AG09319 (cell line): ENCODE results near the gene RHOT1.
"Not testable (repeated sequence)": the region's sequence is repeated elsewhere in the genome, so short reads cannot be mapped to it uniquely, and the experiment has no call there.

ENCODE experiments used
- DNase-seq: peaks from one replicate; pipeline ENCODE4 v3.0.0-alpha.2; 2010; ENCODE audit warnings: low read depth; ENCODE audit errors: extremely low read depth
- TF ChIP-seq, protein P1 (sequence below): IDR thresholded peaks from 2 replicates; pipeline ENCODE4 v1.5.1; 2011; ENCODE audit warnings: low read depth, mild to moderate bottlenecking, inconsistent platforms, low read length, moderate library complexity

The RHOT1 gene

GRCh38 chr17:32161506-32162365, 19.4 kb downstream of the RHOT1 start:
- DNase-seq, result no peak
- TF ChIP-seq, protein P1, sequence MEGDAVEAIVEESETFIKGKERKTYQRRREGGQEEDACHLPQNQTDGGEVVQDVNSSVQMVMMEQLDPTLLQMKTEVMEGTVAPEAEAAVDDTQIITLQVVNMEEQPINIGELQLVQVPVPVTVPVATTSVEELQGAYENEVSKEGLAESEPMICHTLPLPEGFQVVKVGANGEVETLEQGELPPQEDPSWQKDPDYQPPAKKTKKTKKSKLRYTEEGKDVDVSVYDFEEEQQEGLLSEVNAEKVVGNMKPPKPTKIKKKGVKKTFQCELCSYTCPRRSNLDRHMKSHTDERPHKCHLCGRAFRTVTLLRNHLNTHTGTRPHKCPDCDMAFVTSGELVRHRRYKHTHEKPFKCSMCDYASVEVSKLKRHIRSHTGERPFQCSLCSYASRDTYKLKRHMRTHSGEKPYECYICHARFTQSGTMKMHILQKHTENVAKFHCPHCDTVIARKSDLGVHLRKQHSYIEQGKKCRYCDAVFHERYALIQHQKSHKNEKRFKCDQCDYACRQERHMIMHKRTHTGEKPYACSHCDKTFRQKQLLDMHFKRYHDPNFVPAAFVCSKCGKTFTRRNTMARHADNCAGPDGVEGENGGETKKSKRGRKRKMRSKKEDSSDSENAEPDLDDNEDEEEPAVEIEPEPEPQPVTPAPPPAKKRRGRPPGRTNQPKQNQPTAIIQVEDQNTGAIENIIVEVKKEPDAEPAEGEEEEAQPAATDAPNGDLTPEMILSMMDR, result no peak

- TF ChIP-seq, protein P1, result no peak
- no peak for DNase-seq
Observed at GRCh38 chr17:32174889-32175288, 32.6 kb downstream of the RHOT1 start.

DNA sequence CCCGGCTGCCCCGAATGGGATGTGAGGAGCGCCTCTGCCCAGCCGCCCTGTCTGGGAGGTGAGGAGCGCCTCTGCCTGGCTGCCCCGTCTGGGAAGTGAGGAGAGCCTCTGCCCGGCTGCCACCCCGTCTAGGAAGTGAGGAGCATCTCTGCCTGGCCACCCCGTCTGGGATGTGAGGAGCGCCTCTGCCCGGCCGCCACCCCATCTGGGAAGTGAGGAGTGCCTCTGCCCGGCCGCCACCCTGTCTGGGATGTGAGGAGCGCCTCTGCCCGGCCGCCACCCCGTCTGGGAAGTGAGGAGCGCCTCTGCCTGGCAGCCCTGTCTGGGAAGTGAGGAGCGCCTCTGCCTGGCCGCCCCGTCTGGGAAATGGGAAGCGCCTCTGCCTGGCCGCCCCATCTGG, 36.4 kb downstream of the RHOT1 start:
- not testable (repeated sequence) for DNase-seq

- not testable (repeated sequence) for DNase-seq
Observed at GRCh38 chr17:32179103-32179502, 36.8 kb downstream of the RHOT1 start.

DNA sequence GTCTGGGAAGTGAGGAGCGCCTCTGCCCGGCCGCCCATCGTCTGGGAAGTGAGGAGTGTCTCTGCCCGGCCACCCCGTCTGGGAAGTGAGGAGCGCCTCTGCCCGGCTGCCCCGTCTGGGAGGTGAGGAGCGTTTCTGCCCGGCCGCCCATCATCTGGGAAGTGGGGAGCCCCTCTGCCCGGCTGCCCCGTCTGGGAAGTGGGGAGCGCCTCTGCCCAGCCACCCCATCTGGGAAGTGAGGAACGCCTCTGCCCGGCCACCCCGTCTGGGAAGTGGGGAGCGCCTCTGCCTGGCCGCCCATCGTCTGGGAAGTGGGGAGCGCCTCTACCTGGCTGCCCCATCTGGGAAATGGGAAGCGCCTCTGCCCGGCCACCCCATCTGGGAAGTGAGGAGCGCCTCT, 37.2 kb downstream of the RHOT1 start:
- not testable (repeated sequence) for DNase-seq

DNA sequence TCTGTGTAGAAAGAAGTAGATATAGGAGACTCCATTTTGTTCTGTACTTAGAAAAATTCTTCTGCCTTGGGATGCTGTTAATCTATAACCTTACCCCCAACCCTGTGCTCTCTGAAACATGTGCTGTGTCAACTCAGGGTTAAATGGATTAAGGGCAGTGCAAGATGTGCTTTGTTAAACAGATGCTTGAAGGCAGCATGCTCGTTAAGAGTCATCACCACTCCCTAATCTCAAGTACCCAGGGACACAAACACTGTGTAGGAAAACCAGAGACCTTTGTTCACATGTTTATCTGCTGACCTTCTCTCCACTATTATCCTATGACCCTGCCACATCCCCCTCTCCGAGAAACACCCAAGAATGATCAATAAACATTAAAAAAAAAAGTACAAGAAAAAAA, 38.0 kb downstream of the RHOT1 start:
- DNase-seq, result not testable (repeated sequence)

- no peak for DNase-seq
Observed at GRCh38 chr17:32185875-32186274, 43.6 kb downstream of the RHOT1 start.

GRCh38 chr17:32187271-32187670, 45.0 kb downstream of the RHOT1 start:
- TF ChIP-seq, protein P1, result no peak
- DNase-seq, result no peak

More at GRCh38 chr17:32185875-32186274, 43.6 kb downstream of the RHOT1 start:
- TF ChIP-seq, protein P1, result no peak

- TF ChIP-seq, protein P1, result no peak
Observed at GRCh38 chr17:32189343-32189742, 47.0 kb downstream of the RHOT1 start.

More at GRCh38 chr17:32189343-32189742, 47.0 kb downstream of the RHOT1 start:
- DNase-seq, result no peak
